ENCODE data around the gene TMED6. TPM values are rescaled to one million over a fixed set of nuclear protein-coding genes. Genes with fewer than 3 reads are reported as not detected.

The TMED6 gene
- total and polyA plus RNA-seq, 8 donors: 1.2 to 5.0 (median 3.4) TPM

GRCh38 chr16:69310653-69311532 lies 40.7 kb downstream of the TMED6 start, which contains the start of gene VPS4A:
VPS4A (plus strand) TSS chr16:69311350; CDS start chr16:69311512, 162 bp downstream.
- peaks cover 0 to 26% of the 10 kb centered on the region in 2 donors for H3K4me1 ChIP-seq
- DNase-seq (peak; percentile 91 to 100 (median 98)), ATAC-seq (peak; percentile 99)
- TF ChIP-seq CTCF (IDR thresholded peaks at IDR 0.05): peak; percentile 84 to 98
- no peaks in the 10 kb centered on the region for H3K27me3 ChIP-seq
- peak within 1 kb of the TSS; percentile 80 to 90 for H3K27ac ChIP-seq
- intact Hi-C loops (cut with DNase I): no loop called here
- H3K36me3 ChIP-seq: peaks cover 0 to 18% of the 10 kb centered on the region in 2 donors
- H3K9me3 ChIP-seq: no peaks in the 10 kb centered on the region
- peak within 1 kb of the TSS; percentile 86 to 90 for H3K4me3 ChIP-seq

GRCh38 chr16:69309316-69309715 lies 42.3 kb downstream of the TMED6 start:
- ATAC-seq (no peak), DNase-seq (no peak)
- H3K27me3 ChIP-seq: no peaks in the 10 kb centered on the region
- no peak for TF ChIP-seq CTCF (IDR thresholded peaks at IDR 0.05)
- H3K9me3 ChIP-seq: no peaks in the 10 kb centered on the region
- no peak overlapping the region for H3K4me3 ChIP-seq
- intact Hi-C loops (cut with DNase I): no loop called here
- H3K36me3 ChIP-seq: peaks cover 0 to 2% of the 10 kb centered on the region in 2 donors
- peaks cover 0 to 23% of the 10 kb centered on the region in 2 donors for H3K4me1 ChIP-seq
- H3K27ac ChIP-seq: no peak overlapping the region

- intact Hi-C loops (cut with DNase I): no loop called here
- ATAC-seq (no peak), DNase-seq (no peak)
- no peaks in the 10 kb centered on the region for H3K27me3 ChIP-seq
- no peaks in the 10 kb centered on the region for H3K9me3 ChIP-seq
- no peaks in the 10 kb centered on the region for H3K36me3 ChIP-seq
- no peak for TF ChIP-seq CTCF (IDR thresholded peaks at IDR 0.05)
- peaks cover 0 to 15% of the 10 kb centered on the region in 2 donors for H3K4me1 ChIP-seq
- no peak overlapping the region for H3K4me3 ChIP-seq
- no peak overlapping the region for H3K27ac ChIP-seq
Observed at GRCh38 chr16:69307856-69308255, 43.7 kb downstream of the TMED6 start.

GRCh38 chr16:69307091-69307490 lies 44.5 kb downstream of the TMED6 start:
- DNase-seq (no peak), ATAC-seq (no peak)
- H3K4me3 ChIP-seq: no peak overlapping the region
- H3K4me1 ChIP-seq: peaks cover 0 to 7% of the 10 kb centered on the region in 2 donors
- intact Hi-C loops (cut with DNase I): no loop called here
- H3K9me3 ChIP-seq: no peaks in the 10 kb centered on the region
- no peak for TF ChIP-seq CTCF (IDR thresholded peaks at IDR 0.05)
- no peaks in the 10 kb centered on the region for H3K27me3 ChIP-seq
- no peak overlapping the region for H3K27ac ChIP-seq
- no peaks in the 10 kb centered on the region for H3K36me3 ChIP-seq

- no peak for TF ChIP-seq CTCF (IDR thresholded peaks at IDR 0.05)
- intact Hi-C loops (cut with DNase I): no loop called here
Observed at GRCh38 chr16:69306031-69306430, 45.6 kb downstream of the TMED6 start.

More at GRCh38 chr16:69306031-69306430, 45.6 kb downstream of the TMED6 start:
- no peak for ATAC-seq
- Histone ChIP-seq H3K27me3 (no peaks in the 10 kb centered on the region), H3K4me3 (no peak overlapping the region), H3K9me3 (no peaks in the 10 kb centered on the region), H3K36me3 (peaks cover 0 to 2% of the 10 kb centered on the region in 2 donors), H3K27ac (no peak overlapping the region), H3K4me1 (peaks cover 0 to 4% of the 10 kb centered on the region in 2 donors)
- DNase-seq: no peak

Measured in left lung (tissue), 10 donors.